Activated T-helper 1 cell treated with anti-CD3 and anti-CD28 coated beads, Interleukin-12 subunit alpha, Interleukin-12 subunit beta, Interleukin-2, Interleukin-4 antibody, amounts not matched to agents 30 ng/mL and 10 ng/mL and 1 ng/mL, durations not matched to agents 14 hours and 24 hours and 36 hours (primary cell): ENCODE data around the gene RHBDL2. TPM values are rescaled to one million over a fixed set of nuclear protein-coding genes. Genes with fewer than 3 reads are reported as not detected.
A peak's percentile ranks its signal among the peaks of the same experiment; 100 is the strongest.
"Not testable (repeated sequence)": the region's sequence is repeated elsewhere in the genome, so short reads cannot be mapped to it uniquely, and the experiment has no call there.

Experiments used
- DNase-seq: peaks from one replicate; pipeline ENCODE4 v3.0.0; 2021; ENCODE audit warnings: low spot score
- H3K27ac Mint-ChIP-seq: one replicate; pipeline ENCODE4 v1.8.0; 2021; ENCODE audit warnings: mild to moderate bottlenecking, mixed read lengths
- H3K27me3 Mint-ChIP-seq: one replicate; pipeline ENCODE4 v1.8.0; 2022; ENCODE audit warnings: mild to moderate bottlenecking, moderate library complexity, mixed read lengths; ENCODE audit not compliant: insufficient read depth
- H3K36me3 Mint-ChIP-seq: one replicate; pipeline ENCODE4 v1.8.0; 2021; ENCODE audit warnings: low read depth, mixed read lengths
- H3K4me1 Mint-ChIP-seq: one replicate; pipeline ENCODE4 v1.8.0; 2021; ENCODE audit warnings: low read depth, mixed read lengths
- H3K4me3 Mint-ChIP-seq: one replicate; pipeline ENCODE4 v1.8.0; 2021; ENCODE audit warnings: mild to moderate bottlenecking, moderate library complexity, mixed read lengths
- H3K9me3 Mint-ChIP-seq: one replicate; pipeline ENCODE4 v1.8.0; 2021; ENCODE audit warnings: mixed read lengths
- intact Hi-C: fragments of 100-400 bp; cut with micrococcal nuclease; formaldehyde crosslinking; loops from one replicate; pipeline ENCODE4 v1.15.1; 2024
- total RNA-seq: library from RNA; stranded (reverse); gene quantifications from 2 replicates; pipeline ENCODE4 v1.2.3, GENCODE V29; 2022

Gene RHBDL2, protein sequence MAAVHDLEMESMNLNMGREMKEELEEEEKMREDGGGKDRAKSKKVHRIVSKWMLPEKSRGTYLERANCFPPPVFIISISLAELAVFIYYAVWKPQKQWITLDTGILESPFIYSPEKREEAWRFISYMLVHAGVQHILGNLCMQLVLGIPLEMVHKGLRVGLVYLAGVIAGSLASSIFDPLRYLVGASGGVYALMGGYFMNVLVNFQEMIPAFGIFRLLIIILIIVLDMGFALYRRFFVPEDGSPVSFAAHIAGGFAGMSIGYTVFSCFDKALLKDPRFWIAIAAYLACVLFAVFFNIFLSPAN
- not detected in 2 replicates for total RNA-seq

GRCh38 chr1:38941527-38942019 is at the start of gene RHBDL2:
RHBDL2 (minus strand) TSS chr1:38941830; CDS start chr1:38919212, 22,618 bp downstream.
- H3K36me3 Mint-ChIP-seq: no peaks in the 10 kb centered on the region
- H3K9me3 Mint-ChIP-seq: no peaks in the 10 kb centered on the region
- no peak within 1 kb of the TSS for H3K4me3 Mint-ChIP-seq
- peaks cover 10% of the 10 kb centered on the region for H3K4me1 Mint-ChIP-seq
- peaks cover 9% of the 10 kb centered on the region for H3K27me3 Mint-ChIP-seq
- no peak for DNase-seq
- intact Hi-C loops: no loop called here
- no peak within 1 kb of the TSS for H3K27ac Mint-ChIP-seq

DNA sequence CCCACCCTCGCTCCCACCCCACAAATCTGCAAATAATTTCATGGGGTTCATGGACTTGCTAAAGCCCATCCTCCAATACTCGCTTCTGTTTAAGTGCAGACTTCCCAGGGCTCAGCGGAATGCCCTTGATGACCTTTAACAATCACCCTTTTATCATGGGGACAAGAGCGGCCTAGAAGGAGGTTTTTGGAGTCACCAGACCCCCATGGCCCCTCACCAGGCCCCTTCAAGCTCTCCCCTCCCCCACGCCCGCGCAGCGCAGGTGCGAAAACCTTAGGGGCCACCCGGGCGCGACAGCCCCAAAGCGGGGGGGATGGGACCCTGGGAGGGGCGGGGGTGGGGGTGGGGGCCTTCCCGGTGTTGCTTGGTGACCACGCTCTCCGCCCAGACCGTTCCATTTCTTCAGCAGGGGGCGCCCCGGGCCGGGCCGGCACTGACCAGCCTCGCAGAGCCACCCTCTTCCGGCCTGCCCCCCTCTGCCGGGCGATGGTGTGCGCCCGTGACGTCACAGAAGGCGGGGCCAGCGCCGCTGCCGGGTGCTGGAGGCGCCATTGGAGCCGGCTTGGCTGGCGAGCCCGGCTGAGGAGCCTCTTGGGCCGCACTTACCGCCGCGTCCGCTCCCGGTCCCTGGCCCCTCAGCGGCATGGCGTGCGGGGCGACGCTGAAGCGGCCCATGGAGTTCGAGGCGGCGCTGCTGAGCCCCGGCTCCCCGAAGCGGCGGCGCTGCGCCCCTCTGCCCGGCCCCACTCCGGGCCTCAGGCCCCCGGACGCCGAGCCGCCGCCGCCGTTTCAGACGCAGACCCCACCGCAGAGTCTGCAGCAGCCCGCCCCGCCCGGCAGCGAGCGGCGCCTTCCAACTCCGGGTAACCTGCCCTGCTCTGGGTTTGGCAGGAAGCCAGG is 49.4 kb upstream of the RHBDL2 start, which contains the start of gene AKIRIN1:
AKIRIN1 (plus strand) TSS at position 539 of the 900 bp plus-strand sequence; CDS start at position 644, 105 bp downstream.
- Mint-ChIP-seq H3K9me3 (no peaks in the 10 kb centered on the region), H3K4me3 (peak within 1 kb of the TSS; percentile 90), H3K27ac (peak within 1 kb of the TSS; percentile 83), H3K27me3 (no peaks in the 10 kb centered on the region), H3K36me3 (peaks cover 25% of the 10 kb centered on the region), H3K4me1 (peaks cover 34% of the 10 kb centered on the region)
- intact Hi-C loops: loop anchor here (1.0 to 5.0 kb wide), 3 partner anchors 118 to 201 kb away; partner anchors contain the start of genes MYCBP and RRAGC
- DNase-seq: peak; percentile 97

DNA sequence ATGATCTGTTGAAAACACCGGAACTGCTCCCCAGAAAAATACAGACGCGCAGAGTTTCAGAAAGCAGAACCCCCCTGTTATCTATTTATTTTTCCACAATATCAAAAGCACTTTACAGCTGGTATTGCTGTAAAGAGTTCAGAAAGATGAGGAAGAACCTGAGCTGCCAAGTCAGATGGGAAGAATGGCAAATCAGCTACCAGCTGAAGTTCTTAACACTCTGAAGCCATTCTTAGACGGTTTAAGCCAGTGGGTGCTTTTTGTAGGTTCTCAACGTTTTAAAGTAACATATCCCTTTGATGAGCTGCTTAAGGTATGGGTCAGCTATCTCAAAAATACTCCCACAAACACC is 48.7 kb upstream of the RHBDL2 start:
- Mint-ChIP-seq H3K36me3 (peaks cover 23% of the 10 kb centered on the region), H3K4me1 (peaks cover 31% of the 10 kb centered on the region), H3K9me3 (no peaks in the 10 kb centered on the region), H3K27me3 (no peaks in the 10 kb centered on the region), H3K4me3 (peak overlapping the region; percentile 83), H3K27ac (peak overlapping the region; percentile 83)
- no peak for DNase-seq
- intact Hi-C loops: loop anchor here (1.0 to 5.0 kb wide), 2 partner anchors 131 to 202 kb away; partner anchors contain the start of gene RRAGC

DNA sequence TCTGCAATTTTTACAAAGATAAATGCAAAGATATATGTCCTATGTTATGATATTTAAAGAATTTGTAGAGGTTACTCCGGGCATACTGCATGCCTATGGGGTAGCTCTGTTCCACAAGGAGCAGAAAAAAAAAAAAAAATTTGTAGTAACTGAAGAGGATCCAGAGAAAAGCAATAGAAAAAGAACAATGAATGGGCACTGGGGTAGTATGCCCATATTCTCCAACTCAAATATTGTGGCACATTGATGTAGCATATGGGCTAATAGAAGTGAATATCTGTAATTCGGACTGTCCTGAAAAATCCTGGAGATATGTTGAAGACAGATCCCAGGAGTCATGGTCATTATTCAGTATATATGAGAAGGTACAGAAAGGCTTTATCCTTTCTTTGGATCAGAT is 48.3 kb upstream of the RHBDL2 start:
- Mint-ChIP-seq H3K36me3 (peaks cover 20% of the 10 kb centered on the region), H3K4me1 (peaks cover 27% of the 10 kb centered on the region), H3K27ac (peak overlapping the region; percentile 38), H3K4me3 (peak overlapping the region; percentile 83), H3K27me3 (no peaks in the 10 kb centered on the region), H3K9me3 (no peaks in the 10 kb centered on the region)
- no peak for DNase-seq
- intact Hi-C loops: loop anchor here (1.0 to 5.0 kb wide), 2 partner anchors 131 to 202 kb away; partner anchors contain the start of gene RRAGC

DNA sequence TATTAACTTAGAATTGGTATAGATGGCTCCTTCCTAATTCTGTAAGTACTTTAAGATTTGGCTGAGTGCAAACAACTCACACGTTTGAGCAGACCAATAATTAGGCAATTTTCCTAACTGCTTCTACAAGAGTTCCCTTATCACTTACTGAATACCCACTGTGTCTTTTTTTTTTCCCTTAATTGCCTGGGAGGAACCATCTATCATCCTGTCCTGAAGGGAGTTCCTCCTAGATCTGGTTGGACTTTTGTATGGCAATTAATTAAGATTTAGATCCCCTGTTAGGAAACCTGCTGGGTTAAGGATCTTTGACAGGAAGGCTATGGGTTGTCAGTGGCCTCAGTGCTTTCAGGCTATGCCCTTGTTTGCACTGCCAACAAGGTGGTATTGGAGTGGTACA is 37.8 kb upstream of the RHBDL2 start:
- H3K27ac Mint-ChIP-seq, DNase-seq, H3K4me3 Mint-ChIP-seq, H3K27me3 Mint-ChIP-seq, H3K4me1 Mint-ChIP-seq, H3K36me3 Mint-ChIP-seq, intact Hi-C loops: not testable (repeated sequence)
- peaks cover 11% of the 10 kb centered on the region for H3K9me3 Mint-ChIP-seq

DNA sequence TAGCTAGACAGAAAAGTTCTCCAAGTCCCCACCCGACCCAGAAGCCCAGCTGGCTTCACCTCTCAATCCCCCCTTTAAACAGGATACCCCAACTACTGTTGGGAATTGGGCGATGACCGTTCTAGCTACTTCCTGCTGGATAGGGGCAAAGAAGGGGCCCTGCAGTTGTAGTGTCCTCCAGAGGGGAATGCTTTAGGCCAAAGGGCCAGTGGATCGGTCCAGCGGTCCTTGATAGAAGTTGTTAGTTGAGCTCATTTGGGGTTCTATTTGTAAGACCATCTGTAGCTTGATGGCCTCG is 36.6 kb upstream of the RHBDL2 start:
- DNase-seq, H3K4me3 Mint-ChIP-seq: not testable (repeated sequence)
- H3K9me3 Mint-ChIP-seq: peaks cover 11% of the 10 kb centered on the region

GRCh38 chr1:38977399-38978244 is 36.0 kb upstream of the RHBDL2 start:
- H3K36me3 Mint-ChIP-seq, H3K27me3 Mint-ChIP-seq, intact Hi-C loops: not testable (repeated sequence)
- Mint-ChIP-seq H3K4me3 (peak overlapping the region; percentile 59), H3K9me3 (peaks cover 11% of the 10 kb centered on the region), H3K4me1 (peaks cover 11% of the 10 kb centered on the region), H3K27ac (peak overlapping the region; percentile 44)
- peak; percentile 70 for DNase-seq

More for the DNA sequence above, 36.6 kb upstream of the RHBDL2 start:
- peak overlapping the region; percentile 44 for H3K27ac Mint-ChIP-seq
- H3K36me3 Mint-ChIP-seq, H3K27me3 Mint-ChIP-seq, H3K4me1 Mint-ChIP-seq, intact Hi-C loops: not testable (repeated sequence)

DNA sequence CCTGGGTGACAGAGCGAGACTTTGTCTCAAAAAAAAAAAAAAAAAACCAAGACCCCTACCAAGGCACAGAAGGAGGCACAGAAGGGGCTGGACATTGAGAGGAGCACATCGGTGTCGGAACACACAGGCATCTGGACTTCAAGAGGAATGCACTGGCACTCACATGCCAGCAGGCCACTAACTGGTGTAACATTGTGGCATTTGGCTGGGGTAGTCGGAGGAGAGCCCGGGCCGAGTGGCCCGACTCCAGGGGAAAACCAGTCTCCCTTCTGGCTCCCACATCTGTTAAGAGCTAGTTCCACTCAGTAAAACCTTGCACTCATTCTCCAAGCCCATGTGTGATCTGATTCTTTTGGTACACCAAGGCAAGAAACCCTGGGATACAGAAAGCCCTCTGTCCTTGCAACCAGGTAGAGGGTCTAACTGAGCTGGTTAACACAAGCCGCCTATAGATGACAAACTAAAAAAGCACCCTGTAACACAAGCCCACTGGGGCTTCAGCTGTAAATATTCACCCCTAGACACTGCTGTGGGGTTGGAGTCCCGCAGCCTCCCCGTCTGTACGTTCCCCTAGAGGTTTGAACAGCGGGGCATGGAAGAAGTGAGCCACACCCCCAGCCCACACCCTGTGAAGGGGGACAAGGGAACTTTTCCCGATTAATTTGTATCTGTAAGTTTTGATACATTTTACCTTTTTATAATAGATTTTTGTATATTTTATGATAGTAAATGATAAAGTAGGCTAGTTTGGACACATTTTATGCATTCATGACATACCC is 32.2 kb upstream of the RHBDL2 start:
- Mint-ChIP-seq H3K4me1 (peaks cover 11% of the 10 kb centered on the region), H3K4me3 (no peak overlapping the region), H3K36me3 (peaks cover 3% of the 10 kb centered on the region), H3K27me3 (peaks cover 2% of the 10 kb centered on the region), H3K27ac (no peak overlapping the region), H3K9me3 (peaks cover 4% of the 10 kb centered on the region)
- no peak for DNase-seq
- intact Hi-C loops: no loop called here

GRCh38 chr1:38973145-38973544 is 31.5 kb upstream of the RHBDL2 start:
- intact Hi-C loops, DNase-seq, H3K27ac Mint-ChIP-seq, H3K36me3 Mint-ChIP-seq, H3K4me3 Mint-ChIP-seq, H3K9me3 Mint-ChIP-seq, H3K27me3 Mint-ChIP-seq: not testable (repeated sequence)
- H3K4me1 Mint-ChIP-seq: peaks cover 11% of the 10 kb centered on the region

DNA sequence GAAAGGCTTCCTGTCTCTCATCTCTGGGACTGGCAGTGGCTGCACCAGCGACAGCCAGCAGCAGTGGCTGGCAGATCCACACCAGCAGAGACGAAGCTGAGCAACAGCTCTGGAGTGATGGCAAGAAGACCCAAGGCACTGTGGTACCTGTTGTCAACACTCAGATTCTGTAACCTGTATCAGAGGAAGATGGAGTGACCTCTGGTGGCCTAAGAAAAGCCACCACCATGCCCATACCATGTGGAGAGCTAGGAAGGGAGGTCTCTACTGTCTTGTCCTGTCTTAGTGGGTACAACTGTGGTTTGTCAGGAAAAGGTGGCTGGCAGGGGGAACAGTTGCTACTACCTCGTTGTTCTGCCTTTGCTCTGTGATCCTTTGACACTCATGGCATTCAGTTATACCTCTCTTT is 22.5 kb upstream of the RHBDL2 start:
- Mint-ChIP-seq H3K9me3 (no peaks in the 10 kb centered on the region), H3K27me3 (peaks cover 2% of the 10 kb centered on the region)
- DNase-seq: no peak

GRCh38 chr1:38962560-38962959 is 20.9 kb upstream of the RHBDL2 start:
- H3K4me3 Mint-ChIP-seq: no peak overlapping the region
- DNase-seq: no peak
- intact Hi-C loops: loop anchor here (5.0 kb wide), 1 partner anchor 860 kb away; no protein-coding TSS in a partner anchor
- H3K9me3 Mint-ChIP-seq: no peaks in the 10 kb centered on the region
- no peaks in the 10 kb centered on the region for H3K4me1 Mint-ChIP-seq
- no peak overlapping the region for H3K27ac Mint-ChIP-seq
- H3K36me3 Mint-ChIP-seq: no peaks in the 10 kb centered on the region
- H3K27me3 Mint-ChIP-seq: peaks cover 2% of the 10 kb centered on the region

More for the DNA sequence above, 22.5 kb upstream of the RHBDL2 start:
- H3K27ac Mint-ChIP-seq: no peak overlapping the region
- H3K4me1 Mint-ChIP-seq: no peaks in the 10 kb centered on the region
- intact Hi-C loops: loop anchor here (5.0 kb wide), 1 partner anchor 862 kb away; no protein-coding TSS in a partner anchor
- H3K36me3 Mint-ChIP-seq: no peaks in the 10 kb centered on the region
- no peak overlapping the region for H3K4me3 Mint-ChIP-seq
